Liver (tissue), 9 donors: Measurements from ENCODE around the gene RBM20. TPM values are rescaled to one million over a fixed set of nuclear protein-coding genes. Genes with fewer than 3 reads are reported as not detected.

Experiments used
- DNase-seq: peaks from one replicate; pipeline ENCODE4 v3.0.0-alpha.2; 2017; ENCODE audit warnings: low spot score
- H3K27ac ChIP-seq, 2 donors: one replicate each; pipeline ENCODE4 v1.7.0; 2013; ENCODE audit warnings: inconsistent platforms in 2 of 2, low read length in 2 of 2, control low read depth in 1 of 2, low read depth in 1 of 2, mild to moderate bottlenecking in 1 of 2
- H3K27me3 ChIP-seq, 4 donors: one replicate each; pipeline versions ENCODE4 v1.6.1 to v1.7.0; 2013; ENCODE audit warnings: low read length in 3 of 4, inconsistent platforms in 1 of 4, mild to moderate bottlenecking in 1 of 4, moderate library complexity in 1 of 4; ENCODE audit not compliant: control insufficient read depth in 4 of 4, insufficient read depth in 4 of 4
- H3K36me3 ChIP-seq, 4 donors: one replicate each; pipeline versions ENCODE4 v1.6.1 to v1.7.0; 2013; ENCODE audit warnings: low read length in 3 of 4, mild to moderate bottlenecking in 3 of 4, low read depth in 1 of 4, moderate library complexity in 1 of 4; ENCODE audit not compliant: control insufficient read depth in 4 of 4, insufficient read depth in 3 of 4
- H3K4me1 ChIP-seq, 4 donors: one replicate each; pipeline versions ENCODE4 v1.6.1 to v1.7.0; 2013; ENCODE audit warnings: low read length in 3 of 4, mild to moderate bottlenecking in 3 of 4, moderate library complexity in 1 of 4; ENCODE audit not compliant: control insufficient read depth in 4 of 4, insufficient read depth in 4 of 4
- H3K4me3 ChIP-seq, 3 donors: one replicate each; pipeline versions ENCODE4 v1.6.1 to v1.7.0; 2013; ENCODE audit warnings: low read length in 3 of 3, control low read depth in 1 of 3, low read depth in 1 of 3, mild to moderate bottlenecking in 1 of 3
- H3K9ac ChIP-seq, 2 donors: one replicate each; pipeline ENCODE4 v1.7.0; 2013; ENCODE audit warnings: low read length in 2 of 2, mild to moderate bottlenecking in 2 of 2, moderate library complexity in 2 of 2, control low read depth in 1 of 2, low read depth in 1 of 2
- H3K9me3 ChIP-seq, 4 donors: one replicate each; pipeline versions ENCODE4 v1.6.1 to v1.7.0; 2013; ENCODE audit warnings: low read length in 3 of 4; ENCODE audit not compliant: control insufficient read depth in 4 of 4
- CTCF ChIP-seq: fragments of 150-350 bp; IDR thresholded peaks from 2 replicates; pipeline ENCODE4 v1.5.1; 2017; ENCODE audit warnings: improper control_type of control experiment, low read depth, low read length; ENCODE audit not compliant: missing input control
- EGR1 ChIP-seq, 2 donors: IDR thresholded peaks; 2 replicates each; pipeline ENCODE4 v1.6.1; 2016 to 2018; ENCODE audit warnings: antibody characterized with exemption in 2 of 2, low read depth in 2 of 2
- FOXA1 ChIP-seq: IDR thresholded peaks from 2 replicates; pipeline ENCODE4 v1.6.1; 2016; ENCODE audit warnings: antibody characterized with exemption
- HNF4G ChIP-seq: IDR thresholded peaks from 2 replicates; pipeline ENCODE4 v1.6.1; 2016; ENCODE audit warnings: antibody characterized with exemption
- JUND ChIP-seq, 2 donors: IDR thresholded peaks; 2 replicates each; pipeline ENCODE4 v1.6.1; 2016; ENCODE audit warnings: antibody characterized with exemption in 2 of 2
- MAX ChIP-seq: IDR thresholded peaks from 2 replicates; pipeline ENCODE4 v1.6.1; 2016; ENCODE audit warnings: antibody characterized with exemption
- NR2F2 ChIP-seq: IDR thresholded peaks from 2 replicates; pipeline ENCODE4 v1.6.1; 2016; ENCODE audit warnings: antibody characterized with exemption
- RXRA ChIP-seq, 2 donors: IDR thresholded peaks; 2 replicates each; pipeline ENCODE4 v1.6.1; 2017 to 2018; ENCODE audit warnings: antibody characterized with exemption in 2 of 2, mild to moderate bottlenecking in 1 of 2
- TAF1 ChIP-seq: conservative IDR thresholded peaks from 2 replicates; pipeline ENCODE4 v1.6.1; 2016; ENCODE audit warnings: antibody characterized with exemption, mild to moderate bottlenecking
- ZBTB33 ChIP-seq: IDR thresholded peaks from 2 replicates; pipeline ENCODE4 v1.6.1; 2016; ENCODE audit warnings: antibody characterized with exemption
- WGBS: extraction: QIAGEN DNeasy Blood & Tissue Kit; methylation state at CpG from one replicate; pipeline ENCODE4 v1.1.7; 2013; 5-methylcytosine and 5-hydroxymethylcytosine counted together
- polyA plus RNA-seq, 2 donors: library from polyadenylated mRNA; stranded (reverse) in 1 of 2; unstranded in 1 of 2; fragments of 200-250 nt in 1 of 2; fragments of >200 nt in 1 of 2; fragmentation: Nextera tagmentation in 1 of 2; extraction: Ambion mirVana in 1 of 2; gene quantifications; one replicate each; pipeline versions ENCODE4 v1.2.1 to v1.2.3, GENCODE V29; 2013 to 2015
- total RNA-seq, 2 donors: library from RNA; depleted of rRNA; stranded (reverse); fragments of >200 nt; gene quantifications; one replicate each; pipeline ENCODE4 v1.2.3, GENCODE V29; 2014
- TF ChIP-seq, protein P1 (sequence below): IDR thresholded peaks from 2 replicates; pipeline ENCODE4 v1.6.1; 2016; ENCODE audit warnings: antibody characterized with exemption, mild to moderate bottlenecking
- donor health status: healthy.
- donor health status: healthy.
- donor health status: healthy.
- donor health status: healthy.
- donor health status: healthy.

The RBM20 gene
- total and polyA plus RNA-seq, 4 donors, result 0.03 to 0.08 (median 0.05) TPM; not detected in 1

GRCh38 chr10:110812583-110812982 lies 168.4 kb downstream of the RBM20 start:
- peaks cover 0 to 9% (median 1%) of the 10 kb centered on the region in 4 donors for H3K4me1 ChIP-seq
- H3K36me3 ChIP-seq, result no peaks in the 10 kb centered on the region

More at GRCh38 chr10:110812583-110812982, 168.4 kb downstream of the RBM20 start:
- no peak overlapping the region for H3K9ac ChIP-seq
- no peak overlapping the region for H3K27ac ChIP-seq
- TF ChIP-seq ZBTB33 (no peak), TAF1 (no peak), HNF4G (no peak), FOXA1 (no peak), JUND (IDR thresholded peaks at IDR 0.05) (no peak), CTCF (no peak), RXRA (IDR thresholded peaks at IDR 0.05) (no peak), EGR1 (IDR thresholded peaks at IDR 0.05; ENCODE audit: low read depth in 2 of 2) (no peak), NR2F2 (no peak), MAX (no peak)
- TF ChIP-seq, protein P1, sequence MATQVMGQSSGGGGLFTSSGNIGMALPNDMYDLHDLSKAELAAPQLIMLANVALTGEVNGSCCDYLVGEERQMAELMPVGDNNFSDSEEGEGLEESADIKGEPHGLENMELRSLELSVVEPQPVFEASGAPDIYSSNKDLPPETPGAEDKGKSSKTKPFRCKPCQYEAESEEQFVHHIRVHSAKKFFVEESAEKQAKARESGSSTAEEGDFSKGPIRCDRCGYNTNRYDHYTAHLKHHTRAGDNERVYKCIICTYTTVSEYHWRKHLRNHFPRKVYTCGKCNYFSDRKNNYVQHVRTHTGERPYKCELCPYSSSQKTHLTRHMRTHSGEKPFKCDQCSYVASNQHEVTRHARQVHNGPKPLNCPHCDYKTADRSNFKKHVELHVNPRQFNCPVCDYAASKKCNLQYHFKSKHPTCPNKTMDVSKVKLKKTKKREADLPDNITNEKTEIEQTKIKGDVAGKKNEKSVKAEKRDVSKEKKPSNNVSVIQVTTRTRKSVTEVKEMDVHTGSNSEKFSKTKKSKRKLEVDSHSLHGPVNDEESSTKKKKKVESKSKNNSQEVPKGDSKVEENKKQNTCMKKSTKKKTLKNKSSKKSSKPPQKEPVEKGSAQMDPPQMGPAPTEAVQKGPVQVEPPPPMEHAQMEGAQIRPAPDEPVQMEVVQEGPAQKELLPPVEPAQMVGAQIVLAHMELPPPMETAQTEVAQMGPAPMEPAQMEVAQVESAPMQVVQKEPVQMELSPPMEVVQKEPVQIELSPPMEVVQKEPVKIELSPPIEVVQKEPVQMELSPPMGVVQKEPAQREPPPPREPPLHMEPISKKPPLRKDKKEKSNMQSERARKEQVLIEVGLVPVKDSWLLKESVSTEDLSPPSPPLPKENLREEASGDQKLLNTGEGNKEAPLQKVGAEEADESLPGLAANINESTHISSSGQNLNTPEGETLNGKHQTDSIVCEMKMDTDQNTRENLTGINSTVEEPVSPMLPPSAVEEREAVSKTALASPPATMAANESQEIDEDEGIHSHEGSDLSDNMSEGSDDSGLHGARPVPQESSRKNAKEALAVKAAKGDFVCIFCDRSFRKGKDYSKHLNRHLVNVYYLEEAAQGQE, result no peak
- DNase-seq, result no peak
- no peaks in the 10 kb centered on the region for H3K27me3 ChIP-seq
- H3K4me3 ChIP-seq, result no peak overlapping the region
- WGBS, result 93% methylated on average over 12 of the region's 12 CpGs
- no peaks in the 10 kb centered on the region for H3K9me3 ChIP-seq
